Cerebellar cortex (tissue), 1 donor: ENCODE measurements around the gene ZHX3.

Experiments
- DNase-seq: peaks from one replicate; pipeline ENCODE4 v3.0.0-alpha.2; 2015; ENCODE audit warnings: low spot score

ZHX3 gene

GRCh38 chr20:41317546-41318270 lies at the start of gene ZHX3:
ZHX3 (minus strand) TSS chr20:41317731; CDS start chr20:41204916, 112,815 bp downstream.
- peak; percentile 95 for DNase-seq

- DNase-seq = no peak
Measured at GRCh38 chr20:41367393-41367695, 49.8 kb upstream of the ZHX3 start.

- no peak for DNase-seq
Measured at GRCh38 chr20:41366546-41367392, 49.2 kb upstream of the ZHX3 start, which contains the start of gene EMILIN3. EMILIN3 (minus strand) TSS chr20:41366818; CDS start chr20:41366634, 184 bp downstream.

- DNase-seq = no peak
Measured at GRCh38 chr20:41365777-41366545, 48.4 kb upstream of the ZHX3 start.

GRCh38 chr20:41364967-41365765 lies 47.6 kb upstream of the ZHX3 start:
- DNase-seq = no peak

- no peak for DNase-seq
Measured at GRCh38 chr20:41364236-41364855, 46.8 kb upstream of the ZHX3 start.

GRCh38 chr20:41363601-41364000 lies 46.1 kb upstream of the ZHX3 start:
- DNase-seq = no peak

- no peak for DNase-seq
Measured at GRCh38 chr20:41362748-41363140, 45.2 kb upstream of the ZHX3 start.

GRCh38 chr20:41361757-41362747 lies 44.5 kb upstream of the ZHX3 start:
- DNase-seq = no peak

GRCh38 chr20:41360831-41361756 lies 43.6 kb upstream of the ZHX3 start:
- no peak for DNase-seq

- no peak for DNase-seq
Measured at GRCh38 chr20:41359541-41360011, 42.0 kb upstream of the ZHX3 start.

- no peak for DNase-seq
Measured at GRCh38 chr20:41358717-41359116, 41.2 kb upstream of the ZHX3 start.

GRCh38 chr20:41358230-41358629 lies 40.7 kb upstream of the ZHX3 start:
- DNase-seq = no peak

GRCh38 chr20:41357424-41358163 lies 40.1 kb upstream of the ZHX3 start:
- no peak for DNase-seq

GRCh38 chr20:41356951-41357350 lies 39.4 kb upstream of the ZHX3 start:
- DNase-seq = no peak

GRCh38 chr20:41355598-41356203 lies 38.2 kb upstream of the ZHX3 start:
- no peak for DNase-seq

GRCh38 chr20:41355192-41355591 lies 37.7 kb upstream of the ZHX3 start:
- DNase-seq = no peak

- no peak for DNase-seq
Measured at GRCh38 chr20:41353530-41353929, 36.0 kb upstream of the ZHX3 start.
